ENCODE results near the gene NEK1. TPM values are rescaled to one million over a fixed set of nuclear protein-coding genes. Genes with fewer than 3 reads are reported as not detected.
"Not testable (repeated sequence)": the region's sequence is repeated elsewhere in the genome, so short reads cannot be mapped to it uniquely, and the experiment has no call there.

NEK1 gene
- polyA plus RNA-seq, 4 donors = 2.7 to 8.1 (median 3.6) TPM

DNA sequence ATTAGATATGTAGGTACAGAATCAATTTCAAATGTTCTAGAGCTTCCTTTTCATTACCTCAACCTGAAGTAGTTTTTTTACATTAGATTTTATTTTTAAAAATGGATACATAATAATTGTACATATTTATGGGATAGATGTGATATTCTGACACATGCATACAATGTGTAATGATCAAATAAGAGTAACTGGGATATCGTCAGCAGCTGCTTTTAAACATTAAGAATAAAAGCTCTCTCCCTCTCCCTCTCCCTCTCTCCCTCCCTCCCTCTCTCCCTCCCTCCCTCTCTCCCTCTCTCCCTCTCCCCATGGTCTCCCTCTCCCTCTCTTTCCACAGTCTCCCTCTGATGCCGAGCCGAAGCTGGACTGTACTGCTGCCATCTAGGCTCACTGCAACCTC is 43.2 kb downstream of the NEK1 start:
- 93 to 100% (median 95%) methylated on average over 1 to 3 of the region's 3 CpGs for WGBS, 3 donors
- H3K4me3 ChIP-seq (ENCODE audit: low read depth in 1 of 3, low read length in 3 of 3); FAIRE-seq; H3K27ac ChIP-seq (ENCODE audit: low read depth in 1 of 3, low read length in 2 of 3); DNase-seq; H3K36me3 ChIP-seq (ENCODE audit: control insufficient read depth in 3 of 3, insufficient read depth in 2 of 3, low read depth in 1 of 3, low read length in 3 of 3); H3K9me3 ChIP-seq (ENCODE audit: control insufficient read depth in 2 of 2, insufficient read depth in 1 of 2, low read depth in 1 of 2, low read length in 1 of 2); H3K4me1 ChIP-seq (ENCODE audit: control insufficient read depth in 3 of 3, insufficient read depth in 2 of 3, low read depth in 1 of 3, low read length in 2 of 3); H3K27me3 ChIP-seq (ENCODE audit: control insufficient read depth in 3 of 3, insufficient read depth in 3 of 3, low read length in 3 of 3): not testable (repeated sequence)

DNA sequence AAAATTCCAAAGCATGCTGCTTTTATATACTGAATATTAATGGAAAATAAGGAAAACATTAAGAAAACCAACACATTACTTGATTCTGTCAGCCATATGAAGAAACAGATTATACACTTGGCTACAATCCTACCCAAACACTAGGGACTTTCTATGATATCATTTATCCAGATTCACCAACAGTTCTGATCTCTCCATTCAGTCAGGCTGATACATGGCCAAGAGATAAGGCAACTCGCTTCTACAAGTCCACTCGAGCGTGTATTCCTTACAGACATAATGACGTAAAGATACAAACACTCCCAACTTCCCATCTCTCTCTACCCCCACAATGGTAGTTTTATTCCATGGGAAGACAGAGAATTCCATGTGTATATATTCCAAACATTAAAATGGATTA is 44.5 kb downstream of the NEK1 start:
- no peaks in the 10 kb centered on the region for H3K4me1 ChIP-seq (ENCODE audit: control insufficient read depth in 3 of 3, insufficient read depth in 2 of 3, low read depth in 1 of 3, low read length in 2 of 3)
- 76 to 94% (median 81%) methylated on average over 4 of the region's 4 CpGs for WGBS, 3 donors
- no peak overlapping the region for H3K4me3 ChIP-seq (ENCODE audit: low read depth in 1 of 3, low read length in 3 of 3)
- DNase-seq = no peak
- no peak overlapping the region for H3K27ac ChIP-seq (ENCODE audit: low read depth in 1 of 3, low read length in 2 of 3)
- H3K27me3 ChIP-seq (ENCODE audit: control insufficient read depth in 3 of 3, insufficient read depth in 3 of 3, low read length in 3 of 3) = no peaks in the 10 kb centered on the region
- FAIRE-seq = no peak
- no peaks in the 10 kb centered on the region for H3K9me3 ChIP-seq (ENCODE audit: control insufficient read depth in 2 of 2, insufficient read depth in 1 of 2, low read depth in 1 of 2, low read length in 1 of 2)
- H3K36me3 ChIP-seq (ENCODE audit: control insufficient read depth in 3 of 3, insufficient read depth in 2 of 3, low read depth in 1 of 3, low read length in 3 of 3) = peaks cover 0 to 2% (median 0%) of the 10 kb centered on the region in 3 donors

DNA sequence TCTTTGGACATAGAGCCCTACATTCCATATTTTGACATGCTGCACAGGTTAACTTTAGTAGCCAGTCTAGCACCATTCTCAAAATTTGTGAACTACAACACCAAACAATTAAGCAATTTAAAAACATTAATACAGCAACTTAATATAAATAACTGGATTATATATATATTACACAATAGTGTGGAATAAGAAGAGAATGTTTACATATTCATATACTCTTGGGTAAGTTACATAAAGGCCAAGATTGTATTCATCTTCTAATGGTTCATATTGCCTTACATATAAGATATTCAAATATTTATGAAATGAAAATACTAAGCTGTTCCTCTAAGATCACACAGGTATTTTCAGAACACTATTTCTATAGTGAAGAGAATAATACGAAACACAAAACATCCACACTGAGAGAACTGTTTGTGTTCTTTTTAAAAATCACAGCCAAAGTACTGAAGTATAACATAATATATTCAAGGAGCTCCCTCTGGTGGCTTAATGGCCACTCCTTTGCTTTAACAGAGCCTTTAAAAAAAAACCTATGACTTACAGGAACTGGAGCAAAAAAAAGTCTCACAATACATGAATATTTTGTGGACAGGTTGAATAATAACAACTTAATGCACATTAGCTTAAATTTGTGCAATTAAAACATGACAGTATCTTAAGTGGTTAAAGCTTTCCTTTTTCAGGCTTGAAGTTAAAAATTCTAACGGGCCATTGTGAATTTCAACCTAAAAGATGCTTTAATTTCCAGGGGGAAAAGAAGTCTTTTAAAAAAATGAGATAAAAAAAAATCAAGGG is 46.2 kb downstream of the NEK1 start:
- DNase-seq (peak; percentile 51 to 69), FAIRE-seq (peak; percentile 90)
- no peak overlapping the region for H3K4me3 ChIP-seq (ENCODE audit: low read depth in 1 of 3, low read length in 3 of 3)
- no peaks in the 10 kb centered on the region for H3K4me1 ChIP-seq (ENCODE audit: control insufficient read depth in 3 of 3, insufficient read depth in 2 of 3, low read depth in 1 of 3, low read length in 2 of 3)
- H3K27ac ChIP-seq (ENCODE audit: low read depth in 1 of 3, low read length in 2 of 3) = no peak overlapping the region
- peaks cover 0 to 3% (median 0%) of the 10 kb centered on the region in 3 donors for H3K36me3 ChIP-seq (ENCODE audit: control insufficient read depth in 3 of 3, insufficient read depth in 2 of 3, low read depth in 1 of 3, low read length in 3 of 3)
- H3K9me3 ChIP-seq (ENCODE audit: control insufficient read depth in 2 of 2, insufficient read depth in 1 of 2, low read depth in 1 of 2, low read length in 1 of 2) = no peaks in the 10 kb centered on the region
- no peaks in the 10 kb centered on the region for H3K27me3 ChIP-seq (ENCODE audit: control insufficient read depth in 3 of 3, insufficient read depth in 3 of 3, low read length in 3 of 3)
- whole genome bisulfite sequencing, 3 donors = 48 to 70% (median 64%) methylated on average over 2 of the region's 2 CpGs

DNA sequence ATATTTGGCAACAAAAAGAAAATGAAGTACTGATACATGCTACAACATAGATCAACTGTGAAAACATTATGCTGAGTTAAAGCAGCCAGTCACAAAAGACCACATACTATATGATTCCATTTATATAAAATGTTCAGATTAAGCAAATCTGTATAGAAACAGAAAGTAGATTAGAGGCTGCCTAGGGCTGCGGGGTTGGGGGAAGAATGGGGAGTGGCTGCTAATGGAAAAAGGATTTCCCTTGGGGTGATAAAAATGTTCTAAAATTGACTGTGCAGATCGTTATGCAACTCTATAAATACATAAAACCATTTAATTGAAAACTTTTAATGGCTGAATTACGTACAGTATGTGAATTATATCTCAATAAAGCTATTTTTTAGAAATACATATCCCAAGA is 46.8 kb downstream of the NEK1 start:
- 42 to 43% (median 43%) methylated on average over 3 of the region's 3 CpGs for WGBS, 3 donors
- Histone ChIP-seq H3K4me3 (ENCODE audit: low read depth in 1 of 3, low read length in 3 of 3) (no peak overlapping the region), H3K27ac (ENCODE audit: low read depth in 1 of 3, low read length in 2 of 3) (no peak overlapping the region), H3K36me3 (ENCODE audit: control insufficient read depth in 3 of 3, insufficient read depth in 2 of 3, low read depth in 1 of 3, low read length in 3 of 3) (peaks cover 0 to 3% (median 2%) of the 10 kb centered on the region in 3 donors), H3K9me3 (ENCODE audit: control insufficient read depth in 2 of 2, insufficient read depth in 1 of 2, low read depth in 1 of 2, low read length in 1 of 2) (no peaks in the 10 kb centered on the region), H3K27me3 (ENCODE audit: control insufficient read depth in 3 of 3, insufficient read depth in 3 of 3, low read length in 3 of 3) (no peaks in the 10 kb centered on the region), H3K4me1 (ENCODE audit: control insufficient read depth in 3 of 3, insufficient read depth in 2 of 3, low read depth in 1 of 3, low read length in 2 of 3) (no peaks in the 10 kb centered on the region)
- DNase-seq (no peak), FAIRE-seq (no peak)

- WGBS, 3 donors = 53 to 97% (median 80%) methylated on average over 1 of the region's 1 CpG
- FAIRE-seq = no peak
- Histone ChIP-seq H3K9me3 (ENCODE audit: control insufficient read depth in 2 of 2, insufficient read depth in 1 of 2, low read depth in 1 of 2, low read length in 1 of 2) (no peaks in the 10 kb centered on the region), H3K36me3 (ENCODE audit: control insufficient read depth in 3 of 3, insufficient read depth in 2 of 3, low read depth in 1 of 3, low read length in 3 of 3) (peaks cover 2 to 9% (median 2%) of the 10 kb centered on the region in 3 donors), H3K27me3 (ENCODE audit: control insufficient read depth in 3 of 3, insufficient read depth in 3 of 3, low read length in 3 of 3) (no peaks in the 10 kb centered on the region), H3K4me1 (ENCODE audit: control insufficient read depth in 3 of 3, insufficient read depth in 2 of 3, low read depth in 1 of 3, low read length in 2 of 3) (no peaks in the 10 kb centered on the region), H3K27ac (ENCODE audit: low read depth in 1 of 3, low read length in 2 of 3) (no peak overlapping the region), H3K4me3 (ENCODE audit: low read depth in 1 of 3, low read length in 3 of 3) (no peak overlapping the region)
- DNase-seq = no peak
Observed at GRCh38 chr4:169557061-169557636, 55.2 kb downstream of the NEK1 start.

DNA sequence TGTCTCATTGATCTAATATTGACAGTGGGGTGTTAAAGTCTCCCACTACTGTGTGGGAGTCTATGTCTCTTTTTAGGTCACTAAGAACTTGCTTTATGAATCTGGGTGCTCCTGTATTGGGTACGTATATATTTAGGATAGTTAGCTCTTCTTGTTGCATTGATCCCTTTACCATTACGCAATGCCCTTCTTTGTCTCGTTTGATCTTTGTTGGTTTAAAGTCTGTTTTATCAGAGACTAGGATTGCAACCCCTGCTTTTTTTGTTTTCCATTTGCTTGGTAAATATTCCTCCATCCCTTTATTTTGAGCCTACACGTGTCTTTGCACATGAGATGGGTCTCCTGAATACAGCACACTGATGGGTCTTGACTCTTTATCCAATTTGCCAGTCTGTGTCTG is 65.8 kb downstream of the NEK1 start:
- Histone ChIP-seq H3K9me3 (ENCODE audit: control insufficient read depth in 2 of 2, insufficient read depth in 1 of 2, low read depth in 1 of 2, low read length in 1 of 2) (peaks cover 0 to 29% of the 10 kb centered on the region in 2 donors), H3K36me3 (ENCODE audit: control insufficient read depth in 3 of 3, insufficient read depth in 2 of 3, low read depth in 1 of 3, low read length in 3 of 3) (peaks cover 0 to 15% (median 0%) of the 10 kb centered on the region in 3 donors)
- DNase-seq; H3K4me1 ChIP-seq (ENCODE audit: control insufficient read depth in 3 of 3, insufficient read depth in 2 of 3, low read depth in 1 of 3, low read length in 2 of 3); H3K27me3 ChIP-seq (ENCODE audit: control insufficient read depth in 3 of 3, insufficient read depth in 3 of 3, low read length in 3 of 3); H3K27ac ChIP-seq (ENCODE audit: low read depth in 1 of 3, low read length in 2 of 3); H3K4me3 ChIP-seq (ENCODE audit: low read depth in 1 of 3, low read length in 3 of 3); FAIRE-seq: not testable (repeated sequence)
- 76 to 91% (median 79%) methylated on average over 4 of the region's 4 CpGs for WGBS, 3 donors

DNA sequence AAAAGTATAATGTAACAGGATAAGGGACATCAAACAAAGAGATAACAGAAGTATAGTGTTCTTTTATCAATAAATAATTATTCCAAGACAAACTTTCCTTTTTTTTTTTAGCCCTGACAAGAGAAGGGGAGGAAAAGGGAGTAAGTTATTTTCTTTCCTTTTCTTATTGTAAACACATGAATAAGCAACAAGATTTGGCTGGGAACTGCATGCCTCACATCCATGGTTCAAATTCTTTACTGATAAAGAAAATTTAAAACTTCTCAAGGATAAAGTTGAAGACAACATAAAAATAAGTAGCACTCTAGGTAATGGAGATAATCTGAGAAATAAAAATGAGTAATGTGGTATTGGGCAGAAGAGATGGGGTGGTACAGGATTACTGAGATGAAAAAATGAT is 71.6 kb downstream of the NEK1 start:
- Histone ChIP-seq H3K4me3 (ENCODE audit: low read depth in 1 of 3, low read length in 3 of 3) (no peak overlapping the region), H3K4me1 (ENCODE audit: control insufficient read depth in 3 of 3, insufficient read depth in 2 of 3, low read depth in 1 of 3, low read length in 2 of 3) (no peaks in the 10 kb centered on the region), H3K27me3 (ENCODE audit: control insufficient read depth in 3 of 3, insufficient read depth in 3 of 3, low read length in 3 of 3) (no peaks in the 10 kb centered on the region), H3K27ac (ENCODE audit: low read depth in 1 of 3, low read length in 2 of 3) (no peak overlapping the region), H3K36me3 (ENCODE audit: control insufficient read depth in 3 of 3, insufficient read depth in 2 of 3, low read depth in 1 of 3, low read length in 3 of 3) (peaks cover 0 to 3% (median 0%) of the 10 kb centered on the region in 3 donors), H3K9me3 (ENCODE audit: control insufficient read depth in 2 of 2, insufficient read depth in 1 of 2, low read depth in 1 of 2, low read length in 1 of 2) (no peaks in the 10 kb centered on the region)
- FAIRE-seq = no peak
- DNase-seq = no peak

DNA sequence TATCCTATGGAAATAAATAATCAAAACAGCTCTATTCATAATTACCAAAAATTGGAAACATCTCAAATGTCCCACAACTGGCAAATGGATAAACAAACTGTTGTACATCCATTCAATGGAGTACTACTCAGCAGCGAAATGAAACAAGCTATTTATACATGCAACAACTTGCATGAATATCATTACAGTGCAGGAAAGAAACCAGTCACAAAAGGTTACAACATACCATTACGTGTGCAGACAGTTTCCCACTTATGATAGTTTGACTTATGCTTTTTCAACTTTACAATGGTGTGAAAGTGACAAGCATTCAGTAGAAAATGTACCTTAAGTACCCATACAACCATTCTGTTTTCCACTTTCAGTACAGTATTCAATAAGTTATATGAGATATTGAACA is 82.3 kb downstream of the NEK1 start:
- Histone ChIP-seq H3K4me1 (ENCODE audit: control insufficient read depth in 3 of 3, insufficient read depth in 2 of 3, low read depth in 1 of 3, low read length in 2 of 3) (no peaks in the 10 kb centered on the region), H3K27ac (ENCODE audit: low read depth in 1 of 3, low read length in 2 of 3) (no peak overlapping the region), H3K36me3 (ENCODE audit: control insufficient read depth in 3 of 3, insufficient read depth in 2 of 3, low read depth in 1 of 3, low read length in 3 of 3) (peaks cover 0 to 2% (median 2%) of the 10 kb centered on the region in 3 donors), H3K4me3 (ENCODE audit: low read depth in 1 of 3, low read length in 3 of 3) (no peak overlapping the region), H3K27me3 (ENCODE audit: control insufficient read depth in 3 of 3, insufficient read depth in 3 of 3, low read length in 3 of 3) (no peaks in the 10 kb centered on the region), H3K9me3 (ENCODE audit: control insufficient read depth in 2 of 2, insufficient read depth in 1 of 2, low read depth in 1 of 2, low read length in 1 of 2) (no peaks in the 10 kb centered on the region)
- 78 to 94% (median 94%) methylated on average over 2 of the region's 2 CpGs for WGBS, 3 donors
- FAIRE-seq = no peak
- no peak for DNase-seq
